ENCODE data around the gene CST6.

Gene CST6

GRCh38 chr11:66011785-66012303 is at the start of gene CST6:
Gene CST6 (plus strand): TSS chr11:66012008. CDS start chr11:66012045, 37 bp downstream.
- no peaks in the 10 kb centered on the region for H3K36me3 Mint-ChIP-seq (ENCODE audit: low read depth)
- H3K4me3 Mint-ChIP-seq = no peak within 1 kb of the TSS
- peaks cover 5% of the 10 kb centered on the region for H3K27me3 Mint-ChIP-seq
- H3K4me1 Mint-ChIP-seq (ENCODE audit: low read depth) = no peaks in the 10 kb centered on the region
- no peaks in the 10 kb centered on the region for H3K9me3 Mint-ChIP-seq
- H3K27ac Mint-ChIP-seq = no peak within 1 kb of the TSS

- no peaks in the 10 kb centered on the region for H3K27me3 Mint-ChIP-seq
- no peaks in the 10 kb centered on the region for H3K9me3 Mint-ChIP-seq
- H3K36me3 Mint-ChIP-seq (ENCODE audit: low read depth) = peaks cover 26% of the 10 kb centered on the region
- peak overlapping the region; percentile 78 for H3K27ac Mint-ChIP-seq
- peak overlapping the region; percentile 92 for H3K4me3 Mint-ChIP-seq
- H3K4me1 Mint-ChIP-seq (ENCODE audit: low read depth) = peaks cover 43% of the 10 kb centered on the region
Measured at GRCh38 chr11:65962141-65962564, 49.7 kb upstream of the CST6 start.

GRCh38 chr11:65964906-65965305 is 46.9 kb upstream of the CST6 start:
- Mint-ChIP-seq H3K4me1 (ENCODE audit: low read depth) (peaks cover 36% of the 10 kb centered on the region), H3K27me3 (no peaks in the 10 kb centered on the region), H3K4me3 (no peak overlapping the region), H3K9me3 (no peaks in the 10 kb centered on the region), H3K27ac (no peak overlapping the region), H3K36me3 (ENCODE audit: low read depth) (peaks cover 41% of the 10 kb centered on the region)

GRCh38 chr11:65965986-65966762 is 45.6 kb upstream of the CST6 start:
- H3K27me3 Mint-ChIP-seq = no peaks in the 10 kb centered on the region
- H3K4me3 Mint-ChIP-seq = no peak overlapping the region
- peaks cover 48% of the 10 kb centered on the region for H3K36me3 Mint-ChIP-seq (ENCODE audit: low read depth)
- no peaks in the 10 kb centered on the region for H3K9me3 Mint-ChIP-seq
- peaks cover 30% of the 10 kb centered on the region for H3K4me1 Mint-ChIP-seq (ENCODE audit: low read depth)
- H3K27ac Mint-ChIP-seq = no peak overlapping the region

- H3K27me3 Mint-ChIP-seq = no peaks in the 10 kb centered on the region
- H3K27ac Mint-ChIP-seq = no peak overlapping the region
- peaks cover 23% of the 10 kb centered on the region for H3K4me1 Mint-ChIP-seq (ENCODE audit: low read depth)
- peaks cover 54% of the 10 kb centered on the region for H3K36me3 Mint-ChIP-seq (ENCODE audit: low read depth)
- no peak overlapping the region for H3K4me3 Mint-ChIP-seq
- no peaks in the 10 kb centered on the region for H3K9me3 Mint-ChIP-seq
Measured at GRCh38 chr11:65967329-65967934, 44.4 kb upstream of the CST6 start.

- Mint-ChIP-seq H3K27ac (no peak overlapping the region), H3K27me3 (no peaks in the 10 kb centered on the region), H3K4me3 (no peak overlapping the region), H3K9me3 (no peaks in the 10 kb centered on the region), H3K4me1 (ENCODE audit: low read depth) (peaks cover 8% of the 10 kb centered on the region), H3K36me3 (ENCODE audit: low read depth) (peaks cover 55% of the 10 kb centered on the region)
Measured at GRCh38 chr11:65968600-65969482, 43.0 kb upstream of the CST6 start.

GRCh38 chr11:65972116-65972515 is 39.7 kb upstream of the CST6 start:
- H3K4me3 Mint-ChIP-seq = no peak overlapping the region
- H3K27me3 Mint-ChIP-seq = no peaks in the 10 kb centered on the region
- H3K36me3 Mint-ChIP-seq (ENCODE audit: low read depth) = peaks cover 56% of the 10 kb centered on the region
- H3K9me3 Mint-ChIP-seq = no peaks in the 10 kb centered on the region
- H3K4me1 Mint-ChIP-seq (ENCODE audit: low read depth) = peaks cover 3% of the 10 kb centered on the region
- no peak overlapping the region for H3K27ac Mint-ChIP-seq

GRCh38 chr11:65973439-65974110 is 38.2 kb upstream of the CST6 start:
- Mint-ChIP-seq H3K4me3 (no peak overlapping the region), H3K9me3 (no peaks in the 10 kb centered on the region), H3K36me3 (ENCODE audit: low read depth) (peaks cover 52% of the 10 kb centered on the region), H3K27ac (no peak overlapping the region), H3K27me3 (no peaks in the 10 kb centered on the region), H3K4me1 (ENCODE audit: low read depth) (peaks cover 3% of the 10 kb centered on the region)

- Mint-ChIP-seq H3K4me3 (no peak overlapping the region), H3K36me3 (ENCODE audit: low read depth) (peaks cover 49% of the 10 kb centered on the region), H3K9me3 (no peaks in the 10 kb centered on the region)
Measured at GRCh38 chr11:65975771-65976170, 36.0 kb upstream of the CST6 start.

GRCh38 chr11:65976216-65977176 is 35.3 kb upstream of the CST6 start:
- Mint-ChIP-seq H3K4me1 (ENCODE audit: low read depth) (no peaks in the 10 kb centered on the region), H3K27ac (no peak overlapping the region), H3K36me3 (ENCODE audit: low read depth) (peaks cover 48% of the 10 kb centered on the region), H3K9me3 (no peaks in the 10 kb centered on the region), H3K4me3 (no peak overlapping the region), H3K27me3 (no peaks in the 10 kb centered on the region)

More at GRCh38 chr11:65975771-65976170, 36.0 kb upstream of the CST6 start:
- no peak overlapping the region for H3K27ac Mint-ChIP-seq
- H3K4me1 Mint-ChIP-seq (ENCODE audit: low read depth) = no peaks in the 10 kb centered on the region
- no peaks in the 10 kb centered on the region for H3K27me3 Mint-ChIP-seq

GRCh38 chr11:65977621-65978390 is 34.0 kb upstream of the CST6 start:
- H3K27me3 Mint-ChIP-seq = no peaks in the 10 kb centered on the region
- peaks cover 39% of the 10 kb centered on the region for H3K36me3 Mint-ChIP-seq (ENCODE audit: low read depth)
- no peak overlapping the region for H3K4me3 Mint-ChIP-seq
- no peaks in the 10 kb centered on the region for H3K9me3 Mint-ChIP-seq
- no peak overlapping the region for H3K27ac Mint-ChIP-seq
- no peaks in the 10 kb centered on the region for H3K4me1 Mint-ChIP-seq (ENCODE audit: low read depth)

GRCh38 chr11:65978391-65979238 is 33.2 kb upstream of the CST6 start:
- no peaks in the 10 kb centered on the region for H3K9me3 Mint-ChIP-seq
- no peaks in the 10 kb centered on the region for H3K4me1 Mint-ChIP-seq (ENCODE audit: low read depth)
- H3K36me3 Mint-ChIP-seq (ENCODE audit: low read depth) = peaks cover 32% of the 10 kb centered on the region
- no peaks in the 10 kb centered on the region for H3K27me3 Mint-ChIP-seq
- no peak overlapping the region for H3K27ac Mint-ChIP-seq
- H3K4me3 Mint-ChIP-seq = no peak overlapping the region

Measured in stimulated activated naive CD8-positive, alpha-beta T cell treated with anti-CD3 and anti-CD28 coated beads, Interleukin-15, Interleukin-2, amounts not matched to agents 100 ng/mL and 50 ng/mL, for 24 hours (primary cell).